Measurements from ENCODE around the gene LGSN.

GRCh38 chr6:63280639-63281180 lies 39.1 kb downstream of the LGSN start:
- TF ChIP-seq, protein P1, sequence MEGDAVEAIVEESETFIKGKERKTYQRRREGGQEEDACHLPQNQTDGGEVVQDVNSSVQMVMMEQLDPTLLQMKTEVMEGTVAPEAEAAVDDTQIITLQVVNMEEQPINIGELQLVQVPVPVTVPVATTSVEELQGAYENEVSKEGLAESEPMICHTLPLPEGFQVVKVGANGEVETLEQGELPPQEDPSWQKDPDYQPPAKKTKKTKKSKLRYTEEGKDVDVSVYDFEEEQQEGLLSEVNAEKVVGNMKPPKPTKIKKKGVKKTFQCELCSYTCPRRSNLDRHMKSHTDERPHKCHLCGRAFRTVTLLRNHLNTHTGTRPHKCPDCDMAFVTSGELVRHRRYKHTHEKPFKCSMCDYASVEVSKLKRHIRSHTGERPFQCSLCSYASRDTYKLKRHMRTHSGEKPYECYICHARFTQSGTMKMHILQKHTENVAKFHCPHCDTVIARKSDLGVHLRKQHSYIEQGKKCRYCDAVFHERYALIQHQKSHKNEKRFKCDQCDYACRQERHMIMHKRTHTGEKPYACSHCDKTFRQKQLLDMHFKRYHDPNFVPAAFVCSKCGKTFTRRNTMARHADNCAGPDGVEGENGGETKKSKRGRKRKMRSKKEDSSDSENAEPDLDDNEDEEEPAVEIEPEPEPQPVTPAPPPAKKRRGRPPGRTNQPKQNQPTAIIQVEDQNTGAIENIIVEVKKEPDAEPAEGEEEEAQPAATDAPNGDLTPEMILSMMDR (IDR thresholded peaks at IDR 0.05; ENCODE audit: poor library complexity): no peak
- TF ChIP-seq EZH2 (IDR thresholded peaks at IDR 0.05; ENCODE audit: borderline replicate concordance): no peak
